H1 (cell line): Measurements from ENCODE around the gene PRSS23. TPM values are rescaled to one million over a fixed set of nuclear protein-coding genes. Genes with fewer than 3 reads are reported as not detected.

ENCODE experiments used
- CTCF ChIA-PET: fragments of 300-600 bp; sonication (Branson Sonifier 250); formaldehyde crosslinking; loops from one replicate; lab custom pipeline; 2021; ENCODE audit not compliant: partially characterized antibody; lab: Charles Lee
- POLR2A ChIA-PET: fragments of 300-600 bp; sonication (Branson Sonifier 250); formaldehyde crosslinking; loops from one replicate; lab custom pipeline; 2021; ENCODE audit warnings: inconsistent platforms; ENCODE audit not compliant: partially characterized antibody; lab: Charles Lee
- DNase-seq, 2 experiments: peaks; one replicate each; pipeline versions ENCODE4 v3.0.0 to v3.0.0-alpha.2; 2010 to 2022; ENCODE audit warnings: low spot score in 2 of 2, low read depth in 1 of 2, mixed read lengths in 1 of 2
- FAIRE-seq: peaks from 2 replicates; lab custom pipeline; 2011; peaks lifted over from hg19 to GRCh38; lab: Jason Lieb, UNC
- H2AFZ ChIP-seq: 2 replicates; pipeline ENCODE4 v1.8.1; 2012; ENCODE audit warnings: low read length, inconsistent platforms
- H2AK5ac ChIP-seq: 2 replicates; pipeline ENCODE4 v1.6.1; 2013; ENCODE audit warnings: low read depth, low read length
- H2BK120ac ChIP-seq: replicated peaks from 2 replicates; pipeline ENCODE3; 2013; ENCODE audit warnings: low read depth, low read length, inconsistent platforms
- H2BK12ac ChIP-seq: 2 replicates; pipeline ENCODE4 v1.6.1; 2013; ENCODE audit warnings: low read depth, low read length
- H2BK15ac ChIP-seq: 2 replicates; pipeline ENCODE4 v1.6.1; 2013; ENCODE audit warnings: low read length
- H2BK20ac ChIP-seq: 2 replicates; pipeline ENCODE4 v1.6.1; 2013; ENCODE audit warnings: low read length
- H2BK5ac ChIP-seq: 2 replicates; pipeline ENCODE4 v1.6.1; 2013; ENCODE audit warnings: low read depth, low read length
- H3K14ac ChIP-seq: 2 replicates; pipeline ENCODE4 v1.6.1; 2013; ENCODE audit warnings: inconsistent platforms; ENCODE audit not compliant: insufficient read length
- H3K18ac ChIP-seq: 2 replicates; pipeline ENCODE4 v1.6.1; 2013; ENCODE audit warnings: low read length; ENCODE audit errors: extremely low read depth
- H3K23ac ChIP-seq: 2 replicates; pipeline ENCODE4 v1.6.1; 2013; ENCODE audit warnings: inconsistent platforms; ENCODE audit not compliant: insufficient read length
- H3K23me2 ChIP-seq: 2 replicates; pipeline ENCODE4 v1.6.1; 2013; ENCODE audit warnings: low read depth, low read length
- H3K27ac ChIP-seq: 2 replicates; pipeline ENCODE4 v1.6.1; 2011; ENCODE audit warnings: low read depth, low read length, inconsistent platforms
- H3K27me3 ChIP-seq, 4 experiments: replicated peaks in 1 of 4; 1 replicate in 1 of 4; 2 replicates in 3 of 4; pipeline versions ENCODE4 v1.6.1 to v1.8.1; 2011 to 2013; ENCODE audit warnings: low read length in 3 of 4, mild to moderate bottlenecking in 3 of 4, inconsistent platforms in 2 of 4, mixed read lengths in 2 of 4, moderate library complexity in 1 of 4; ENCODE audit not compliant: control insufficient read depth in 3 of 4, insufficient read depth in 3 of 4; ENCODE audit errors: extremely low read depth in 1 of 4
- H3K36me3 ChIP-seq, 4 experiments: 2 replicates each; pipeline versions ENCODE4 v1.6.1 to v1.8.1; 2011 to 2013; ENCODE audit warnings: mild to moderate bottlenecking in 4 of 4, low read length in 3 of 4, moderate library complexity in 2 of 4, control low read depth in 1 of 4, inconsistent platforms in 1 of 4; ENCODE audit not compliant: insufficient read depth in 4 of 4, control insufficient read depth in 2 of 4
- H3K4ac ChIP-seq: replicated peaks from 2 replicates; pipeline ENCODE3; 2013; ENCODE audit warnings: low read length, low read depth, mixed read lengths, inconsistent platforms; ENCODE audit not compliant: insufficient read length
- H3K4me1 ChIP-seq, 4 experiments: replicated peaks in 1 of 4; 1 replicate in 1 of 4; 2 replicates in 3 of 4; pipeline versions ENCODE4 v1.6.1 to v1.8.1; 2011 to 2013; ENCODE audit warnings: low read length in 3 of 4, inconsistent platforms in 2 of 4, mixed read lengths in 1 of 4; ENCODE audit not compliant: insufficient read depth in 4 of 4, control insufficient read depth in 3 of 4
- H3K4me2 ChIP-seq, 2 experiments: 2 replicates each; pipeline versions ENCODE4 v1.6.1 to v1.8.1; 2011 to 2013; ENCODE audit warnings: low read depth in 2 of 2, low read length in 2 of 2, control low read depth in 1 of 2, inconsistent platforms in 1 of 2, mild to moderate bottlenecking in 1 of 2; ENCODE audit not compliant: insufficient read depth in 1 of 2
- H3K4me3 ChIP-seq, 4 experiments: fragments of 200-600, 300-600 bp in 1 of 4; sonication (generic), shearing (Covaris generic), sonication (Bioruptor Twin) in 1 of 4; 2 replicates each; pipeline versions ENCODE4 v1.5.1 to v1.8.1; 2011 to 2016; ENCODE audit warnings: low read length in 4 of 4, low read depth in 3 of 4, control low read depth in 2 of 4, inconsistent platforms in 2 of 4, mild to moderate bottlenecking in 2 of 4, mixed read lengths in 1 of 4, moderate library complexity in 1 of 4; ENCODE audit not compliant: insufficient read depth in 2 of 4; ENCODE audit errors: extremely low read depth in 1 of 4
- H3K56ac ChIP-seq: replicated peaks from 2 replicates; pipeline ENCODE3; 2013; ENCODE audit warnings: low read depth, mild to moderate bottlenecking, mixed read lengths, low read length, inconsistent platforms; ENCODE audit not compliant: insufficient read length
- H3K79me1 ChIP-seq: 2 replicates; pipeline ENCODE4 v1.6.1; 2013; ENCODE audit warnings: low read depth, low read length, control low read depth
- H3K79me2 ChIP-seq, 2 experiments: 2 replicates each; pipeline versions ENCODE4 v1.6.1 to v1.8.1; 2012 to 2013; ENCODE audit warnings: low read length in 2 of 2, mild to moderate bottlenecking in 2 of 2, inconsistent platforms in 1 of 2; ENCODE audit not compliant: insufficient read depth in 2 of 2, control insufficient read depth in 1 of 2
- H3K9ac ChIP-seq, 4 experiments: replicated peaks in 1 of 4; 1 replicate in 1 of 4; 2 replicates in 3 of 4; pipeline versions ENCODE4 v1.6.1 to v1.8.1; 2011 to 2013; ENCODE audit warnings: low read depth in 3 of 4, low read length in 3 of 4, control low read depth in 2 of 4, mild to moderate bottlenecking in 2 of 4, moderate library complexity in 2 of 4, inconsistent platforms in 1 of 4; ENCODE audit errors: extremely low read depth in 1 of 4
- H3K9me3 ChIP-seq, 2 experiments: 2 replicates each; pipeline versions ENCODE4 v1.6.1 to v1.8.1; 2012 to 2013; ENCODE audit warnings: mild to moderate bottlenecking in 2 of 2, moderate library complexity in 2 of 2, control low read depth in 1 of 2, inconsistent platforms in 1 of 2, low read depth in 1 of 2, low read length in 1 of 2, mixed read lengths in 1 of 2; ENCODE audit not compliant: insufficient read depth in 2 of 2
- H4K20me1 ChIP-seq, 2 experiments: replicated peaks in 1 of 2; 2 replicates each; pipeline versions ENCODE3 to v1.8.1; 2011 to 2013; ENCODE audit warnings: inconsistent platforms in 2 of 2, low read length in 2 of 2, mild to moderate bottlenecking in 1 of 2; ENCODE audit not compliant: insufficient read depth in 2 of 2, control insufficient read depth in 1 of 2
- H4K5ac ChIP-seq: 2 replicates; pipeline ENCODE4 v1.6.1; 2013; ENCODE audit warnings: low read length, low read depth, mixed read lengths, inconsistent platforms; ENCODE audit not compliant: insufficient read length
- H4K8ac ChIP-seq: 2 replicates; pipeline ENCODE4 v1.8.0; 2013; ENCODE audit warnings: mild to moderate bottlenecking, moderate library complexity, low read length, inconsistent platforms; ENCODE audit not compliant: insufficient read depth; ENCODE audit errors: extremely low read depth
- H4K91ac ChIP-seq: replicated peaks from 2 replicates; pipeline ENCODE3; 2013; ENCODE audit warnings: low read length, mixed read lengths, inconsistent platforms; ENCODE audit not compliant: insufficient read length
- ATF2 ChIP-seq: IDR thresholded peaks from 2 replicates; pipeline ENCODE4 v1.6.1; 2012; ENCODE audit warnings: low read length, inconsistent platforms
- EGR1 ChIP-seq: IDR thresholded peaks from 2 replicates; pipeline ENCODE4 v1.6.1; 2011; ENCODE audit warnings: low read depth, low read length, borderline replicate concordance
- JUN ChIP-seq: IDR thresholded peaks from 2 replicates; pipeline ENCODE4 v1.6.1; 2011; ENCODE audit warnings: low read depth, mild to moderate bottlenecking, improper control_type of control experiment, low read length
- POLR2A ChIP-seq, 2 experiments: IDR thresholded peaks; 1 replicate in 1 of 2; 2 replicates in 1 of 2; pipeline ENCODE4 v1.6.1; 2011; ENCODE audit warnings: low read depth in 2 of 2, low read length in 2 of 2, mild to moderate bottlenecking in 2 of 2; ENCODE audit errors: control extremely low read depth in 1 of 2
- RAD21 ChIP-seq, 2 experiments: IDR thresholded peaks in 1 of 2; conservative IDR thresholded peaks in 1 of 2; 2 replicates each; pipeline ENCODE4 v1.6.1; 2011; ENCODE audit warnings: low read depth in 2 of 2, low read length in 2 of 2, improper control_type of control experiment in 1 of 2, inconsistent platforms in 1 of 2, mild to moderate bottlenecking in 1 of 2, moderate library complexity in 1 of 2
- WGBS, 2 experiments: shearing (Covaris generic) in 1 of 2; methylation state at CpG; one replicate each; pipeline versions ENCODE4 v1.1.6 to v1.1.7; 2013 to 2015; ENCODE audit warnings: low lambda C conversion rate in 2 of 2, mixed read lengths in 2 of 2, inconsistent platforms in 1 of 2, low coverage in 1 of 2, missing lambda C conversion rate in 1 of 2; ENCODE audit not compliant: insufficient replicate concordance in 2 of 2, insufficient coverage in 1 of 2, insufficient read length in 1 of 2; ENCODE audit errors: extremely low coverage in 1 of 2, missing lambda C conversion rate in 1 of 2; 5-methylcytosine and 5-hydroxymethylcytosine counted together
- polyA plus RNA-seq, 7 experiments: library from polyadenylated mRNA; depleted of rRNA in 3 of 7; stranded (reverse) in 5 of 7; unstranded in 2 of 7; fragments of >200 nt in 5 of 7; fragments of 200-250 nt in 2 of 7; gene quantifications; 1 replicate in 5 of 7; 2 replicates in 1 of 7; 4 replicates in 1 of 7; pipeline versions ENCODE4 v1.2.1 to v1.2.3, GENCODE V29; 2011 to 2013; ENCODE audit warnings: missing spikeins in 2 of 7, mixed read lengths in 2 of 7
- total RNA-seq: library from RNA; stranded (reverse); fragmentation: NEBNext Ultra II Directional; extraction: Animal tissue kit (Norgen Biotek cat#: 25700); gene quantifications from 2 replicates; pipeline ENCODE4 v1.2.1, GENCODE V29; 2021

The PRSS23 gene
- total and polyA plus RNA-seq, 2 of the 8 experiments (the other 6 are each of a cell fraction or from before 2014, with no cell fraction given), result 4.4 to 5.6 TPM

GRCh38 chr11:86753459-86753858 lies 46.9 kb upstream of the PRSS23 start:
- no peak for FAIRE-seq
- WGBS, 2 experiments, result 85% methylated on average over 3 of the region's 3 CpGs; no CpG with 5 or more reads in 1 of the 2 experiments
- CTCF ChIA-PET, result no interaction called here

More at GRCh38 chr11:86753459-86753858, 46.9 kb upstream of the PRSS23 start:
- Histone ChIP-seq H3K36me3 (no peaks in the 10 kb centered on the region), H2BK120ac (no peak overlapping the region), H3K56ac (no peak overlapping the region), H4K8ac (no peak overlapping the region), H3K14ac (no peak overlapping the region), H2BK15ac (no peak overlapping the region), H3K4me3 (no peak overlapping the region), H4K91ac (no peak overlapping the region), H3K79me2 (no peaks in the 10 kb centered on the region), H3K4ac (no peak overlapping the region), H2AFZ (no peak overlapping the region), H2BK20ac (no peak overlapping the region), H3K9me3 (no peaks in the 10 kb centered on the region), H3K79me1 (no peaks in the 10 kb centered on the region), H3K27ac (no peak overlapping the region), H3K4me2 (no peak overlapping the region), H2BK12ac (no peak overlapping the region), H3K9ac (no peak overlapping the region), H2AK5ac (no peak overlapping the region), H3K23ac (no peak overlapping the region), H3K23me2 (no peaks in the 10 kb centered on the region), H3K4me1 (no peaks in the 10 kb centered on the region), H3K18ac (no peak overlapping the region), H2BK5ac (no peak overlapping the region), H4K20me1 (no peaks in the 10 kb centered on the region), H3K27me3 (no peaks in the 10 kb centered on the region), H4K5ac (no peak overlapping the region)
- TF ChIP-seq RAD21 (IDR thresholded peaks at IDR 0.05 in 1 of 2, conservative IDR thresholded peaks at IDR 0.05 in 1 of 2; ENCODE audit: low read depth in 2 of 2, low read length in 2 of 2), result no peak
- TF ChIP-seq ATF2, result no peak
- no peak for TF ChIP-seq EGR1
- TF ChIP-seq JUN, result no peak
- TF ChIP-seq POLR2A (IDR thresholded peaks at IDR 0.05; ENCODE audit: control extremely low read depth in 1 of 2, low read depth in 2 of 2, low read length in 2 of 2), result no peak
- no peak for DNase-seq
- POLR2A ChIA-PET, result no interaction called here
